HTR-8/SVneo (cell line): Measurements from ENCODE around the gene SKP2.

Source experiments
- DNase-seq: peaks from one replicate; pipeline ENCODE4 v3.0.0; 2011; ENCODE audit warnings: low spot score, mixed read lengths; ENCODE audit not compliant: insufficient read length
- FAIRE-seq: peaks from 2 replicates; lab custom pipeline; 2011; peaks lifted over from hg19 to GRCh38; lab: Jason Lieb, UNC

SKP2 gene

DNA sequence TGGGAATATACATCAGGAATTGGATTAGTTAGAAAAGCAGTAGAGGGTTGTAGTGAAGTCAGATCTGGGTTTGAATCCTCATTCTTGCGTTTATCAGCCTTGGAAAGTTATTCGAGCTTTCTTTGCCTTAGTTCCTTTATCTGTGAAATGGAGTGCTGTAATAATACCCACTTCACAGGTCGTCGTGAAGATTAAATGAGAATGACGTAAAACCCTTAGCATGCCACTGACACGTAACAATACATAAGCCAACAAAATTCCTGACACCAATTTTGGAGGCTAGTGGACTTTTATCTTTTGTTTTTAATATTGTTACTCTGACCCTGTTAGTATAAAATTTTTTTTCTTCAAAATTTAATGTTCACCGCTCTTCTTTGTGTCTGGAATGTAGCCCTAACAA lies 3.4 kb downstream of the SKP2 start:
- FAIRE-seq (no peak), DNase-seq (no peak)

DNA sequence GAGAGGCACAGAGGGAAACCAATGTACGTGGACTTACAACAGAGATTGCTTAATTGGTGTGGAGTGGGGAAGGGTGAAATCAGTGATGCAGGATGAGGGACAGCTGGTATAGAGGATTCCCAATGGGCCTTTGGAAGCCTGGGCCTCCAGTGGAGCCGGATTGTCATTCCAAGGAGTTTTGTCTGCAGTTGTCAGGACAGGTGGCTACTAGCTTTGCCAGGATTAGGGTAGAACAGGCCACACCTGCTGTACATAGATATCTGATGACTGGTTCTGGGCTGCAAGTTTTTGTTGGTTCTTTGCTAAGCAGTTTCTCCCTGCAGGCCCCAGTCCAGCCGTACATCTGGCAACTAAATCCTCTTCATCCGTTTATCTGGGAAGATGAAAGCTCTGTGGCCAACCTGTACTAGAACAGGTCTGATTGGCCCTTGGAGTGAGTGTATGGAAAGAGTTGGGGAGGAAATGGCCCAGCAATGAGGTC lies 4.2 kb downstream of the SKP2 start:
- DNase-seq, result peak; percentile 26
- FAIRE-seq, result peak; percentile 57

GRCh38 chr5:36156619-36157018 lies 4.7 kb downstream of the SKP2 start:
- peak; percentile 62 for DNase-seq
- FAIRE-seq, result peak; percentile 20

DNA sequence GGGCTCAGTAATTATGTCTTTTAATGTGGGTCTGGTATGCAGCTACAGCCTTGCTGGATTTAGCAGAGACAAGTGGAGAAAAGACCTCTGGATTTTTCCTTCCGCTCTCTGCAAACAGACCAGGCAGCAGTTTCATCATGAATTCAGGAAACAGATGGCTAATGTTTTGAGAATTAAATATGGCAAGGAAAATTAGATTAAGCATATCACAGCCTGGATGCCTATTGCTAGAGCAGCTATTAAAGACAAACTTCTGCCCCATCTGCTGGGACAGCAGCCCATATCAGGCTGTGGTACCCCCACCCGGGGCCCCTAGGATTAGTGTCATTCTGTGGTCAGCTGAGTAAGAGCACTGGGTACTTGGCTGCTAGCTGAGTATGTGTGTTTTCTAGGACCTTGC lies 6.2 kb downstream of the SKP2 start:
- DNase-seq (no peak), FAIRE-seq (no peak)

DNA sequence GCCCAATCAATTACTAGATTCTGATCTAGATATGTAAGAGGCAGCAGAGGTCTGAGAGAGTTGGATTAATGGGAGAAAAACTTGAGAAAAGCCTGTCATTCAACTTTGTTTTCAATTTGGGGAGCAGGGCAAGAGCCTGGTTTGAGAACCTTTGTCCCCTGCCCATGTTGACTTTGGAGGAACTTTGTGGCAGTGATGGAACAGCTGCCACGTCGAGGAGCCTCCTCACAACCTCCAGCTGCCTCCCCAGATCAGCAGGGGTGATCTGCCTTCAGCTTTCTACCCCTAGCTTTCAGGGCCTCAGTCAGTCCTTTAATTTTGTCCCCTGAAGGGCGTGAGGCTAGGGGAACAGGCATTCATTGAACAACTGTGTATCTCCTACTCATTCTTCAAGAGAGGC lies 8.7 kb downstream of the SKP2 start:
- DNase-seq (no peak), FAIRE-seq (no peak)

DNA sequence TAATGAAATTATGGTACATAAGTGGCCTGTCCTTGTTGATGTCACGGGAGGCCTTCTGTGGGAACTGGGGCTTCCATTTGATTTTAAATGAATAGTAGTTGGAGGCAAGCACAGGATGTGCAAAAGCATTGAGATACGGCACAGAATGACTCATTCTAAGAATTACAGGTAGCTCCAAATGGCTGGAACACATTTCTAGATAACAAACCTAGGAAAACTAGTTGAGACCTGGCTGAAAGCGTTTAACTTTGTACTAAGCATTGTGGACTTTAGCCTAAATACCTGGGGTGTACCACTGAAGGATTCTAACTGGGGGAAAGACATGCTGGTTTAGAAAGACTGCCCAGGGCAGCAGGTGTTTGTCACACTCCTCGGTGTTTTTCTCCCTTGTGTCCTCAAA lies 9.4 kb downstream of the SKP2 start:
- FAIRE-seq (no peak), DNase-seq (no peak)

DNA sequence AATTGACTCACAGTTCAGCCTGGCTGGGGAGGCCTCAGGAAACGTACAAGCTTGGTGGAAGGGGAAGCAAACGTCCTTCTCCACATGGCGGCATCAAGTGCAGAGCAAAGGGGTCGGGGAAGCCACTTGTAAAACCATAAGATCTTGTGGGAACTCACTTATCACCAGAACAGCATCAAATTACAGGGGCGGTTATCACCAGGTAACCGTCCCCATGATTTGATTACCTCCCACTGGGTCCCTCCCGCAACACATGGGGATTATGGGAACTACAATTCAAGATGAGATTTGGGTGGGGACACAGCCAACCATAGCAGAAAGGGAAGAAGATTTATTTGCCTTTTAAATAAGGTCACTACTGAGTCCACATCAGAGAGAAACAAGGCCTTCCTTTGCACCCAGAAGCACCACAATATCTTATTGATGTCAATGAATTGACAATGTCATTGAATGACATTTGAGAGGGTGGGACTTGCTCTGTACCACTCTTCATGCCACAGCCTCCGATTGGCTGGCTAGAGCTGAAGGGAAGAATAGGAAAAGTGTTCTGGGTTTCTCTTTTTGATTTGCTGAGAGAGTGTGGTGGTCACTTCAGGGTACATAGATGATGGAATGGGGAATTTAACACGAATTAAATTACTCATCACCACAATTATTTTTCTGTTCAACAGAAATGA lies 11.0 kb downstream of the SKP2 start:
- no peak for DNase-seq

GRCh38 chr5:36164461-36164860 lies 12.6 kb downstream of the SKP2 start:
- no peak for FAIRE-seq
- no peak for DNase-seq

More for the DNA sequence above, 11.0 kb downstream of the SKP2 start:
- peak; percentile 66 for FAIRE-seq

GRCh38 chr5:36168737-36169136 lies 16.8 kb downstream of the SKP2 start:
- FAIRE-seq (peak; percentile 72), DNase-seq (no peak)

GRCh38 chr5:36170832-36171424 lies 19.0 kb downstream of the SKP2 start:
- DNase-seq, result no peak
- no peak for FAIRE-seq

DNA sequence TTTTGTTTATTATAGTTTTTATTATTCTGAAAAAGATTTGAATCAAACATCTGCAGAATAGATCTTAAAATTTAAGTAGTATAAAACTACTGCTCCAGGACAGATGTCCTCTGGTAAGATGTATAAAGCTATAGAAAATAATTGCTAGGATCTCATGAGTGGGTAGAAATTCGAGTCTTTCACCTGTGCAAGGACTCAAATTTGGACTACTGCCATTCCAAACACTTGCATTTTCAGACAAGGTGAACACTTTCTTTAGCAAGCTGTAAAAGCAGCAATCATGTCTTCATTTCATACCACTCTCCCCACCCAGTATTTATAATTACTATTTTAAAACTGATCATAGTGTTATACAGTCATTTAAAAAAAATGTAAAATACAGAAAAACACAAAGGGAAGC lies 20.7 kb downstream of the SKP2 start:
- no peak for FAIRE-seq
- DNase-seq, result no peak

GRCh38 chr5:36173426-36173825 lies 21.5 kb downstream of the SKP2 start:
- FAIRE-seq (no peak), DNase-seq (no peak)

DNA sequence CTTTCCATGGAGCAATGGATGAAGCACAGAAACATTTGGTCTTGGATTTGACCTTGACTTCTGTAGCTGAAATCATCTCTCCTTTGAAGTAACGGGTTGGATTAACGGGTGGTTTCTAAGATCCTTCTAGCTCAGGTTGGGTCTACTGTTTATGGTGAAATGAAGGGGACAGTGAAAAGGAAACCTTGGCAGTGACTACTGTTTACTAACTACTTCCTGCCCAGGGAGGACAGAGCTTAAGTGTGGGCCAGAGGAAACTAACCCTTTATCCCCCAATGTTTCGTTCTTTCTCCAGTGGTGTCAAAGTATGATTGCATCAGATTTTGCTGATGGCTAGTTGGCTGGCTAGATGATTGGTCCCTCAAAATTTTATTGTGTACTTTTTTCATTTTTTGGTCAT lies 22.2 kb downstream of the SKP2 start:
- peak; percentile 49 for FAIRE-seq
- no peak for DNase-seq

GRCh38 chr5:36175043-36175442 lies 23.1 kb downstream of the SKP2 start:
- FAIRE-seq, result no peak
- DNase-seq, result no peak

DNA sequence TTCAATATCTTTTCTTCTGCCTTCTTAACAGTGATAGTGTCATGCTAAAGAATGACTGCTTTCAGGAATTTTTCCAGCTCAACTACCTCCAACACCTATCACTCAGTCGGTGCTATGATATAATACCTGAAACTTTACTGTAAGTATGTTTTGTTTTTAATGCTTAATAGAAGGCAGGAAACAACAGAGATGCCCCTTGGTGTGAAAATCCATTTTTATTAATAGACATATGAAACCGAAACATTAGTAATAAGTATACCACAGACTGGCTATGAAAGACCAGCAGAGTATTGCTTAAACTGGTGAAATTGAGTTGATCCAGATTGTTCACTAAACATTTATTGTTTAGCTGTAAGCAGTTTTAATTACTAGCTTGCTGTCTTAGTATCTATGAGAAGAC lies 25.2 kb downstream of the SKP2 start:
- FAIRE-seq, result no peak
- DNase-seq, result no peak

- peak; percentile 4 for FAIRE-seq
- DNase-seq, result peak; percentile 31
Observed at GRCh38 chr5:36177715-36178523, 26.0 kb downstream of the SKP2 start.

GRCh38 chr5:36178524-36178890 lies 26.6 kb downstream of the SKP2 start:
- DNase-seq, result no peak
- FAIRE-seq, result no peak

GRCh38 chr5:36179950-36180349 lies 28.0 kb downstream of the SKP2 start:
- no peak for DNase-seq
- FAIRE-seq, result no peak

- DNase-seq (no peak), FAIRE-seq (no peak)
Observed at GRCh38 chr5:36180556-36181350, 28.8 kb downstream of the SKP2 start.

DNA sequence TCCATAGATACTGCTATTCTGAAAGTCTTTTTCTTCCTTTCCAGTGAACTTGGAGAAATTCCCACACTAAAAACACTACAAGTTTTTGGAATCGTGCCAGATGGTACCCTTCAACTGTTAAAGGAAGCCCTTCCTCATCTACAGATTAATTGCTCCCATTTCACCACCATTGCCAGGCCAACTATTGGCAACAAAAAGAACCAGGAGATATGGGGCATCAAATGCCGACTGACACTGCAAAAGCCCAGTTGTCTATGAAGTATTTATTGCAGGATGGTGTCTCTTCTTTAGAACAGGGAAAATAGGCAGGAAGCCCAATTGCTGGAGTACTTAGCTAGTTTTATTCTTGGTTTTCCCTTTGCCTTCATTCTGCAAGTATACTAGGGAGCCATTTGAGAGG lies 29.9 kb downstream of the SKP2 start:
- DNase-seq, result no peak
- no peak for FAIRE-seq
